Endothelial cell of umbilical vein (primary cell): Measurements from ENCODE around the gene PITPNB.

Experiments used
- JUN ChIP-seq: IDR thresholded peaks from 2 replicates; pipeline ENCODE4 v1.6.1; 2011; ENCODE audit warnings: borderline replicate concordance, low read depth; ENCODE audit not compliant: insufficient read length, insufficient read depth
- POLR2A ChIP-seq: IDR thresholded peaks from 2 replicates; pipeline ENCODE4 v1.6.1; 2012; ENCODE audit warnings: low read depth, mild to moderate bottlenecking, control low read depth, low read length

DNA sequence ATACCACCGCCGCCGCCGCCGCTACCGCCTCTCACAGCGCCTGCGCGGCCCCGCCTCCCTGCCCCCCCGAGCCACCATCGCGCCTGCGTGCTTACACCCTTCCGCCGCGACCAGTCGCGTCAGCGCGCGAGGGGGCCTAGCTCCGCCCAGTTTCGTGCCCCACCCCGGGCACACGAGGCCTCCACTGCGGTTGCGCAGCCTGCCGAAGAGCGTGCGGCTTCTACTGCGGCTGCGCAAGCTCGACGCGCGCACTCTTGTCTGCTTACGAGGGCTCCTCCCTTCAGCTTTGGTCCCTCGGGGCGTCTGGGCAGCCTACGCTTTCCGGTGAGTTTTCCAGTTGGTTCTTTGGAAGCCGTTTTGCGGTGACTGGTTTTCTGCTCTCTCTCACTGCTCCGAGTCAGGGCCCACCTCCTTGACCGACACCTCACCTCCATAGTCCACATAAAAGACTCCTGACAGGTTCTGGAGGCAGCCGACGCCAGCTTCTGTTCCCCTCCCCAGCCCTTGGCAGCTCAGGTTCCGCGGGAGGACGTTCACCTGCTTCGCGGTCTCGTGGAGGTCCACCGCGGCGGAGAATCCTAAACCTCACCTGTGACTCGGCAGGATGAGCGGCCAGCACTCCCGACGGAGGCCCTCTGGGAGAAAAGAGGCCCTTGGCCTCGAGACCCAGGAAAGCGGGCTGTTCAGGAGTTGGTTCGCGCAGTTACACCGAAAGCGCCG, at the start of gene PITPNB:
- TF ChIP-seq JUN = no peak
- peak; percentile 88 for TF ChIP-seq POLR2A
